AG04450 (cell line): ENCODE measurements around the gene WIPF1. TPM values are rescaled to one million over a fixed set of nuclear protein-coding genes. Genes with fewer than 3 reads are reported as not detected.
A peak's percentile ranks its signal among the peaks of the same experiment; 100 is the strongest.

Experiments used
- CTCF ChIA-PET: fragments of 300-600, 350-600 bp; formaldehyde crosslinking; extraction: SDS; loops from one replicate; lab custom pipeline; 2022; ENCODE audit warnings: antibody characterized with exemption, inconsistent platforms; lab: Charles Lee
- POLR2A ChIA-PET: fragments of 350-600 bp; formaldehyde crosslinking; extraction: SDS; loops from one replicate; lab custom pipeline; 2021; ENCODE audit warnings: antibody characterized with exemption, inconsistent platforms; lab: Yijun Ruan, JAX
- DNase-seq: peaks from one replicate; pipeline ENCODE4 v3.0.0-alpha.2; 2011; ENCODE audit warnings: low read depth, low spot score
- H3K27ac ChIP-seq: one replicate; pipeline ENCODE4 v1.5.1; 2012; ENCODE audit warnings: low read depth, low read length, control low read depth
- H3K27me3 ChIP-seq: one replicate; pipeline ENCODE4 v1.6.0; 2012; ENCODE audit warnings: low read length; ENCODE audit not compliant: control insufficient read depth, insufficient read depth
- H3K4me3 ChIP-seq: 2 replicates; pipeline ENCODE4 v1.5.1; 2011; ENCODE audit warnings: mild to moderate bottlenecking, low read depth, low read length, control low read depth
- H3K9me3 ChIP-seq: 2 replicates; pipeline ENCODE4 v1.5.1; 2012; ENCODE audit warnings: low read length; ENCODE audit not compliant: control insufficient read depth, insufficient read depth
- polyA plus RNA-seq: library from polyadenylated mRNA; depleted of rRNA; stranded (reverse); fragments of >200 nt; gene quantifications from 2 replicates; pipeline ENCODE4 v1.2.3, GENCODE V29; 2011
- TF ChIP-seq, protein P1 (sequence below): IDR thresholded peaks from 2 replicates; pipeline ENCODE4 v1.5.1; 2011; ENCODE audit warnings: low read depth, low read length, control low read depth, inconsistent platforms

The WIPF1 gene
- polyA plus RNA-seq, 1 experiment = 12.4 TPM

DNA sequence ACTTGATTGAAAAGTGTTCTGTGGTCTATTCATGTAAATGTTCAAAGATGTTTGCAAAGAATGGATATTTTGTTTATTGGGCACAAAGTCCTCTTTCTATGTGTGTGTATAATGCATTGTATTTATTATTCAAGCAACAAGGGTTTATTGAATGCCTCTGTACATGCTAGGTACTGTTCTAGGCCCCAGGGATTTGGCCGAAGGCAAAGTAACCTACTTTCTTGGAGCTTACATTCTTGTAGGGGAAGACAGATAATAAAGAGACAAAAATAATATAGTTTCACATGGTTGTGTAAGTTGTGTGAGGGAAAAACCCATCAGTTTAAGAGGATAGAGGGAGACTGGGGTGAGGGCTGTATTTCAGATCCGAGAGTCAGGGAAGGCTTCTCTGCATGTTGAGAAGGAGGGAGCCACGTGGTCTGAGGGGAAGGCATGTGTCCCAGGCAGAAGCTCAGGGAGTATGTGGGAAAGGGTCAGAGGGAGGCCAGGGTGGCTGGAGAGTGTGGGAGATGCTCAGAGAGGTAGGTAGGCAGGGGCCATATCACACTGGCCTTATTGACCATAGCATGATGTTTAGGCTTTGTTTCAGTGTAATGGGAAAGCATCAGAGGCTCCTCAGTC, 70.4 kb downstream of the WIPF1 start:
- TF ChIP-seq, protein P1, sequence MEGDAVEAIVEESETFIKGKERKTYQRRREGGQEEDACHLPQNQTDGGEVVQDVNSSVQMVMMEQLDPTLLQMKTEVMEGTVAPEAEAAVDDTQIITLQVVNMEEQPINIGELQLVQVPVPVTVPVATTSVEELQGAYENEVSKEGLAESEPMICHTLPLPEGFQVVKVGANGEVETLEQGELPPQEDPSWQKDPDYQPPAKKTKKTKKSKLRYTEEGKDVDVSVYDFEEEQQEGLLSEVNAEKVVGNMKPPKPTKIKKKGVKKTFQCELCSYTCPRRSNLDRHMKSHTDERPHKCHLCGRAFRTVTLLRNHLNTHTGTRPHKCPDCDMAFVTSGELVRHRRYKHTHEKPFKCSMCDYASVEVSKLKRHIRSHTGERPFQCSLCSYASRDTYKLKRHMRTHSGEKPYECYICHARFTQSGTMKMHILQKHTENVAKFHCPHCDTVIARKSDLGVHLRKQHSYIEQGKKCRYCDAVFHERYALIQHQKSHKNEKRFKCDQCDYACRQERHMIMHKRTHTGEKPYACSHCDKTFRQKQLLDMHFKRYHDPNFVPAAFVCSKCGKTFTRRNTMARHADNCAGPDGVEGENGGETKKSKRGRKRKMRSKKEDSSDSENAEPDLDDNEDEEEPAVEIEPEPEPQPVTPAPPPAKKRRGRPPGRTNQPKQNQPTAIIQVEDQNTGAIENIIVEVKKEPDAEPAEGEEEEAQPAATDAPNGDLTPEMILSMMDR = no peak
- H3K4me3 ChIP-seq = no peak overlapping the region
- no peaks in the 10 kb centered on the region for H3K9me3 ChIP-seq
- CTCF ChIA-PET = interaction anchor here (1.3 kb wide), 1 partner anchor 64 kb away, joined by 4 read pairs; no protein-coding TSS in a partner anchor
- no peak for DNase-seq
- no peak overlapping the region for H3K27ac ChIP-seq
- peaks cover 11% of the 10 kb centered on the region for H3K27me3 ChIP-seq
- POLR2A ChIA-PET = no interaction called here

DNA sequence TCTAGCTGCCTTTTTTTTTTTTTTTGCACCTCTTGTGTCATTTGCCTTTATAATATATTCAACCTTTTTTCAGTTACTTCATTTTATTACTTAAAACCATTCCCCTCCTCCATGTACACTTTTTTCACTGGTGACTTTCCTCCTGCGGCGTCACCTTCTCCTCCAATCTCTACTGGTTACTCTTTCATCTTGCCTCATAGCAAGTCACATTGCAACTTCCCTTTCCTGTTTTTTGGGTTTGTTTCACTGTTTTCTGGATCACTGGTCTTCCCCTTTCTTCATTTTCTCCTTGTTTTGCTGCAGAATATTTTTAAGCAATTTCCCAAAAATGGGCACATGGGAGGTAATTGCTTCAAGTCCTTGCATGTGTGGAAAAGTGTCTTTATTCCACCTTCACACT, 73.1 kb downstream of the WIPF1 start:
- ChIA-PET CTCF (interaction anchor here (7.0 kb wide), 1 partner anchor 62 kb away, joined by 61 read pairs; no protein-coding TSS in a partner anchor), POLR2A (no interaction called here)
- H3K9me3 ChIP-seq = no peaks in the 10 kb centered on the region
- H3K27me3 ChIP-seq = peaks cover 20% of the 10 kb centered on the region
- no peak overlapping the region for H3K4me3 ChIP-seq
- H3K27ac ChIP-seq = no peak overlapping the region
- TF ChIP-seq, protein P1 = no peak
- DNase-seq = no peak

DNA sequence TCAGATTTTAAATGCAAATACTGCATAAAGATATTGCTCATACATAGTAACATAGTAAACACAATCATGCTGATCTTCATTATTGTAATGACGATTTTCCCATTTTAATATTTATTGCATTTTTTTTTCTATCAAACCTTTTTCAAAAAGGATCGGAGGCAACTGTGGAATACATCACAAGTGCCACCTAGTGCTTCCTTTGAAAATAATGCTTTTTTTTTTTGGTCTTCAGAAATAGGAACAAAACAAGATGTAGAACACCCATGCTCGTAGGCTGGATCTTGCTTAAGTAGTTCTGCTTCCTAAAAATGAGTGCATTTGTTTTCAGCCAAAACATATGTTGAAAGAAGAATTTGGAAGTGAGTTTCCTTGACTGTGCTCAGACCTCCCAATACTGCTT, 75.1 kb downstream of the WIPF1 start:
- peaks cover 20% of the 10 kb centered on the region for H3K27me3 ChIP-seq
- CTCF ChIA-PET = interaction anchor here (1.0 to 7.0 kb wide), 3 partner anchors 10 to 60 kb away, joined by 3 to 61 read pairs (median 3); no protein-coding TSS in a partner anchor
- H3K9me3 ChIP-seq = no peaks in the 10 kb centered on the region
- TF ChIP-seq, protein P1 = peak; percentile 40
- no peak overlapping the region for H3K4me3 ChIP-seq
- DNase-seq = no peak
- H3K27ac ChIP-seq = no peak overlapping the region
- POLR2A ChIA-PET = no interaction called here

DNA sequence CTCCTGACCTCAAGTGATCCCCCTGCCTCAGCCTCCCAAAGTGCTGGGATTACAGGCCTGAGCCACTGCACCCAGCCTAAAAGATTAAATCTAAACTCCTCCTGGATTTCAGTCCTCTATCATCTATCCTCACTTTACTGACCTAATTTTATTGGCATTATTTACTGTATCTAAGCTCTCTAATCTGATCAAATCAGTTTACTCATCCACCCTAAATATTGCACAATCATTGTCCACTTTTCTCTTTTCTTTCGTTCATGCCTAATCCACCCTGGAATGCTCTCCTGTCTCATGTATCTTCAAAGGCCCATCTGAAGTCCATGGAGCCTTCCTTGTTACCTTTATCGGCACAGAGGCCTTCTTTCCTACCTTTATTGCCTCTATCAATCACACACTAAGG, 79.2 kb downstream of the WIPF1 start:
- ChIA-PET CTCF (interaction anchor here (7.0 kb wide), 1 partner anchor 56 kb away, joined by 61 read pairs; no protein-coding TSS in a partner anchor), POLR2A (no interaction called here)
- TF ChIP-seq, protein P1 = no peak
- no peak for DNase-seq
- Histone ChIP-seq H3K27ac (no peak overlapping the region), H3K9me3 (no peaks in the 10 kb centered on the region), H3K4me3 (no peak overlapping the region), H3K27me3 (peaks cover 12% of the 10 kb centered on the region)
